ENCODE measurements around the gene XPNPEP3.
A peak's percentile ranks its signal among the peaks of the same experiment; 100 is the strongest.
"Not testable (repeated sequence)": the region's sequence is repeated elsewhere in the genome, so short reads cannot be mapped to it uniquely, and the experiment has no call there.

Gene XPNPEP3

GRCh38 chr22:40862013-40862412, 5.1 kb downstream of the XPNPEP3 start, which contains the start of gene DNAJB7:
Gene DNAJB7, minus strand, starts transcription at chr22:40862113. Its CDS starts 119 bp downstream, at chr22:40861994.
- DNase-seq: no peak

GRCh38 chr22:40862537-40862936, 5.6 kb downstream of the XPNPEP3 start:
- DNase-seq: no peak

GRCh38 chr22:40867109-40867508, 10.2 kb downstream of the XPNPEP3 start:
- no peak for DNase-seq

GRCh38 chr22:40868379-40868778, 11.4 kb downstream of the XPNPEP3 start:
- DNase-seq: not testable (repeated sequence)

- DNase-seq: no peak
Observed at GRCh38 chr22:40874016-40874415, 17.1 kb downstream of the XPNPEP3 start.

GRCh38 chr22:40875111-40875510, 18.2 kb downstream of the XPNPEP3 start:
- DNase-seq: no peak

- no peak for DNase-seq
Observed at GRCh38 chr22:40876907-40877306, 20.0 kb downstream of the XPNPEP3 start.

- DNase-seq: no peak
Observed at GRCh38 chr22:40877488-40877887, 20.5 kb downstream of the XPNPEP3 start.

- no peak for DNase-seq
Observed at GRCh38 chr22:40878922-40879321, 22.0 kb downstream of the XPNPEP3 start.

GRCh38 chr22:40889116-40889515, 32.2 kb downstream of the XPNPEP3 start:
- no peak for DNase-seq

GRCh38 chr22:40890881-40891280, 33.9 kb downstream of the XPNPEP3 start:
- no peak for DNase-seq

GRCh38 chr22:40894417-40894816, 37.5 kb downstream of the XPNPEP3 start:
- no peak for DNase-seq

GRCh38 chr22:40898850-40899357, 42.0 kb downstream of the XPNPEP3 start:
- DNase-seq: peak; percentile 42

- DNase-seq: no peak
Observed at GRCh38 chr22:40904101-40904500, 47.2 kb downstream of the XPNPEP3 start.

- DNase-seq: no peak
Observed at GRCh38 chr22:40908895-40909294, 51.9 kb downstream of the XPNPEP3 start.

GRCh38 chr22:40911772-40912171, 54.8 kb downstream of the XPNPEP3 start:
- no peak for DNase-seq

- DNase-seq: not testable (repeated sequence)
Observed at GRCh38 chr22:40912987-40913386, 56.0 kb downstream of the XPNPEP3 start.

- DNase-seq: no peak
Observed at GRCh38 chr22:40919446-40919845, 62.5 kb downstream of the XPNPEP3 start.

- DNase-seq: no peak
Observed at GRCh38 chr22:40920526-40920925, 63.6 kb downstream of the XPNPEP3 start.

GRCh38 chr22:40922484-40923303, 65.7 kb downstream of the XPNPEP3 start:
- DNase-seq: peak; percentile 61

- no peak for DNase-seq
Observed at GRCh38 chr22:40928657-40929056, 71.7 kb downstream of the XPNPEP3 start.

GRCh38 chr22:40932396-40932795, 75.4 kb downstream of the XPNPEP3 start:
- no peak for DNase-seq

GRCh38 chr22:40939202-40939601, 82.3 kb downstream of the XPNPEP3 start:
- no peak for DNase-seq
